HG03439 (cell line): Measurements from ENCODE around the gene FIGNL1.

Source experiments
- ATAC-seq: cut with Tn5 transposase; IDR thresholded peaks from one replicate; pipeline ENCODE4 v1.9.1; 2021; ENCODE audit warnings: mild to moderate bottlenecking, moderate library complexity; ENCODE audit not compliant: unreplicated experiment

The FIGNL1 gene

GRCh38 chr7:50428911-50429310 lies 21.2 kb downstream of the FIGNL1 start:
- no peak for ATAC-seq

- ATAC-seq = no peak
Measured at GRCh38 chr7:50427518-50427917, 22.6 kb downstream of the FIGNL1 start.

- ATAC-seq = no peak
Measured at GRCh38 chr7:50426280-50427045, 23.7 kb downstream of the FIGNL1 start.

- no peak for ATAC-seq
Measured at GRCh38 chr7:50425318-50425717, 24.8 kb downstream of the FIGNL1 start.

- ATAC-seq = no peak
Measured at GRCh38 chr7:50423860-50424259, 26.3 kb downstream of the FIGNL1 start.

GRCh38 chr7:50422858-50423257 lies 27.3 kb downstream of the FIGNL1 start:
- ATAC-seq = no peak

- no peak for ATAC-seq
Measured at GRCh38 chr7:50421043-50421442, 29.1 kb downstream of the FIGNL1 start.

- no peak for ATAC-seq
Measured at GRCh38 chr7:50418526-50419290, 31.4 kb downstream of the FIGNL1 start.

- ATAC-seq = peak; percentile 83
Measured at GRCh38 chr7:50418086-50418515, 32.0 kb downstream of the FIGNL1 start.

- peak; percentile 69 for ATAC-seq
Measured at GRCh38 chr7:50416527-50417182, 33.5 kb downstream of the FIGNL1 start.

- no peak for ATAC-seq
Measured at GRCh38 chr7:50415844-50416364, 34.2 kb downstream of the FIGNL1 start.

GRCh38 chr7:50413561-50413960 lies 36.6 kb downstream of the FIGNL1 start:
- ATAC-seq = no peak

- no peak for ATAC-seq
Measured at GRCh38 chr7:50412973-50413372, 37.2 kb downstream of the FIGNL1 start.

GRCh38 chr7:50411332-50411731 lies 38.8 kb downstream of the FIGNL1 start:
- ATAC-seq = no peak

- peak; percentile 51 for ATAC-seq
Measured at GRCh38 chr7:50409856-50410745, 40.0 kb downstream of the FIGNL1 start.

GRCh38 chr7:50406935-50407334 lies 43.2 kb downstream of the FIGNL1 start:
- ATAC-seq = no peak

- ATAC-seq = no peak
Measured at GRCh38 chr7:50405221-50405620, 44.9 kb downstream of the FIGNL1 start.

- no peak for ATAC-seq
Measured at GRCh38 chr7:50404392-50404791, 45.8 kb downstream of the FIGNL1 start.

GRCh38 chr7:50400114-50400513 lies 50.0 kb downstream of the FIGNL1 start:
- no peak for ATAC-seq

- ATAC-seq = no peak
Measured at GRCh38 chr7:50399635-50400034, 50.5 kb downstream of the FIGNL1 start.
